ENCODE data around the gene PLAGL1. TPM values are rescaled to one million over a fixed set of nuclear protein-coding genes. Genes with fewer than 3 reads are reported as not detected.
"Not testable (repeated sequence)": the region's sequence is repeated elsewhere in the genome, so short reads cannot be mapped to it uniquely, and the experiment has no call there.

PLAGL1 gene
- total RNA-seq, 4 donors from 2014 or later = 6.6 to 10.5 (median 7.4) TPM

DNA sequence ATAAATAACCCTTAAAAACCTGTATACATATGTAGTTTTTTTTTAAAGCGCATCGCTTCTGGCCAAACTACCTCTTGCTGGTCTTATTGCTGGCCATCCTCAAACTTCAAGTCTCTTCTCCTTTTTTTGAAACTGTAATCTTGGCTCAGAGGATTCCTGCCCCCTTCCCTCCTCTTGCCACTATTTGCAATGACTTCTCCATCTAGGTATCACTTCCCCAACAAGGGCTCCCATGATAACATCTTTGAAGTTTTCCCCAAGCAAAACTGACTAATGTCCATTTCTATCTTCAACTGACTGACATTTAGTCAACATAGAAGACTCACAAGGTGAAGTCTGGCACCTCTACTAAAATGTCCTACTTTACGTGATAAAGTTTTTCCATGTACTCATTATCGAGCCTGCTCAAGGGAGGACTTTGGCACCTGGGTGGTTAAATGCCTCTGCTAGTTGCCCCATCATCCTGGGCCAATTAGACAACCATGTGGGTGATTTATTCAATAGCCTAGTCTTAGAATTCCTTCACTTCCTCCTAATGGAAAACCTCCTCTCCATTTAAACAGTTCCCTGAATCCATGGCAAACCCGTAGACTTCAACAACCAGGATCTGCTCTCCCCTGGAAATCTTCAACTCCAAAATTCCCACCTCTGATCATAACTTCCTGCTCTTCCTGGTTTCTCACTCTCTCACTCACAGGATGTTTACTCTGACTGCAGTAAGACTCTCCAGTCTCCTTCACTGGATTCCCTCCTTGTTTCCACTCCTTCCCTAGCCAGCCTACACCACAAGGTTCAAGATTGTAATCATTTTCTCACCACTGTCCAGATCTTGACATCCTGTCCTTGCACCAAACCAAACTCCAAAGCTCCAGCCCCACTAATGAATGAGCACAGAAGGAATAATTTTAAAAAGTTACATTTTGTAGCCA lies 9.4 kb upstream of the PLAGL1 start:
- intact Hi-C loops (cut with DNase I) = no loop called here
- TF ChIP-seq, protein P1, sequence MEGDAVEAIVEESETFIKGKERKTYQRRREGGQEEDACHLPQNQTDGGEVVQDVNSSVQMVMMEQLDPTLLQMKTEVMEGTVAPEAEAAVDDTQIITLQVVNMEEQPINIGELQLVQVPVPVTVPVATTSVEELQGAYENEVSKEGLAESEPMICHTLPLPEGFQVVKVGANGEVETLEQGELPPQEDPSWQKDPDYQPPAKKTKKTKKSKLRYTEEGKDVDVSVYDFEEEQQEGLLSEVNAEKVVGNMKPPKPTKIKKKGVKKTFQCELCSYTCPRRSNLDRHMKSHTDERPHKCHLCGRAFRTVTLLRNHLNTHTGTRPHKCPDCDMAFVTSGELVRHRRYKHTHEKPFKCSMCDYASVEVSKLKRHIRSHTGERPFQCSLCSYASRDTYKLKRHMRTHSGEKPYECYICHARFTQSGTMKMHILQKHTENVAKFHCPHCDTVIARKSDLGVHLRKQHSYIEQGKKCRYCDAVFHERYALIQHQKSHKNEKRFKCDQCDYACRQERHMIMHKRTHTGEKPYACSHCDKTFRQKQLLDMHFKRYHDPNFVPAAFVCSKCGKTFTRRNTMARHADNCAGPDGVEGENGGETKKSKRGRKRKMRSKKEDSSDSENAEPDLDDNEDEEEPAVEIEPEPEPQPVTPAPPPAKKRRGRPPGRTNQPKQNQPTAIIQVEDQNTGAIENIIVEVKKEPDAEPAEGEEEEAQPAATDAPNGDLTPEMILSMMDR (IDR thresholded peaks at IDR 0.05) = no peak
- TF ChIP-seq POLR2A (IDR thresholded peaks at IDR 0.05) = no peak
- no peaks in the 10 kb centered on the region for H3K4me1 ChIP-seq
- DNase-seq = no peak
- H3K9me3 ChIP-seq = no peaks in the 10 kb centered on the region
- H3K4me3 ChIP-seq (replicated peaks in 1 of 3) = no peak overlapping the region
- H3K27ac ChIP-seq = no peak overlapping the region
- H3K36me3 ChIP-seq = no peaks in the 10 kb centered on the region
- no peaks in the 10 kb centered on the region for H3K27me3 ChIP-seq
- WGBS, 2 donors = 87 to 92% methylated on average over 5 of the region's 5 CpGs

DNA sequence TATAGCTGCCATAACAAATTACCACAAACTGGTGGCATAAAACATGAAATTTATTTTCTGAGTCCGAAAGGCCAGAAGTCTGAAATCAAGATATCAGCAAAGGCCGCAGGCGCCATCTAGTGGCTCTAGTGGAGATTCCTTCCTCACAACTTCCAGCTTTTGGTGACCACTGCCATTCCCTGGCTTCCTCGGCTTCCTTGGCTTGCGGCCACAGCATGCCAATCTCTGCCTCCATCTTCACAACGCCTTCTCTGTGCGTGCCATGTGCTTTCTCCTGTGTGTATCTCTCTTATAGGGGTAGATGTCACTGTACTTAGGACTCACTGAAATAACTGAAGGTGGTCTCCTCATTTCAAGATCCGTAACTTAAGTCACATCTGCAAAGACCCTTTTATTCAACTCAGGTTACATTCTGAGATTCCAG lies 5.4 kb upstream of the PLAGL1 start:
- 18 to 19% methylated on average over 8 of the region's 8 CpGs for WGBS, 2 donors

DNA sequence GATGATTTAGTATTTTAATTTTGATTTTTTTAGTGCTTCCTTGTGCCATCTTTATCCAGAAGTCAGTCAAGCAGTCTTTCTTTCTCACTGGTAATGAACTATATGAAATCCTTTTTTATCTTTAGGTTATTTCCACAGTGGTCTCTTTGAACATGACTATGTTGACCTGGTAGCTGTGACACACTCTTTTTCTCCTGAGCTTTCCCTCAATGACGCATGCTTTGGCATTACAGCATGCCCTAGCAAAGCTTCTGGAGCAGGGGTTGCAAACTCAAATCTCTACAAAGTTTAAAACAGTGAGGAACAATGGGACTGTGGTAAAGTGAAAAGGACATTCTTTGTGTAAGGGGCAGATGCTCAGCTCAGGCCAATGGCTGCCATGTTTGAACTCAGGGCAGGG lies 4.5 kb upstream of the PLAGL1 start:
- no peak for DNase-seq
- TF ChIP-seq POLR2A (IDR thresholded peaks at IDR 0.05) = no peak
- TF ChIP-seq, protein P1 (IDR thresholded peaks at IDR 0.05) = no peak
- no peaks in the 10 kb centered on the region for H3K4me1 ChIP-seq
- WGBS, 2 donors = 82 to 87% methylated on average over 1 of the region's 1 CpG
- no peaks in the 10 kb centered on the region for H3K9me3 ChIP-seq
- intact Hi-C loops (cut with DNase I) = loop anchor here (2.0 to 5.0 kb wide), 2 partner anchors 65 to 436 kb away; no protein-coding TSS in a partner anchor
- no peak overlapping the region for H3K27ac ChIP-seq
- no peak overlapping the region for H3K4me3 ChIP-seq (replicated peaks in 1 of 3)
- H3K27me3 ChIP-seq = no peaks in the 10 kb centered on the region
- H3K36me3 ChIP-seq = no peaks in the 10 kb centered on the region

More for the DNA sequence above, 5.4 kb upstream of the PLAGL1 start:
- Histone ChIP-seq H3K4me3 (replicated peaks in 1 of 3) (no peak overlapping the region), H3K27ac (no peak overlapping the region), H3K27me3 (no peaks in the 10 kb centered on the region), H3K9me3 (no peaks in the 10 kb centered on the region), H3K36me3 (no peaks in the 10 kb centered on the region), H3K4me1 (no peaks in the 10 kb centered on the region)
- TF ChIP-seq, protein P1 (IDR thresholded peaks at IDR 0.05) = peak; percentile 61 to 92 (median 86)
- TF ChIP-seq POLR2A (IDR thresholded peaks at IDR 0.05) = no peak
- peak; percentile 76 to 85 for DNase-seq
- intact Hi-C loops (cut with DNase I) = loop anchor here (2.0 to 5.0 kb wide), 2 partner anchors 66 to 437 kb away; no protein-coding TSS in a partner anchor

DNA sequence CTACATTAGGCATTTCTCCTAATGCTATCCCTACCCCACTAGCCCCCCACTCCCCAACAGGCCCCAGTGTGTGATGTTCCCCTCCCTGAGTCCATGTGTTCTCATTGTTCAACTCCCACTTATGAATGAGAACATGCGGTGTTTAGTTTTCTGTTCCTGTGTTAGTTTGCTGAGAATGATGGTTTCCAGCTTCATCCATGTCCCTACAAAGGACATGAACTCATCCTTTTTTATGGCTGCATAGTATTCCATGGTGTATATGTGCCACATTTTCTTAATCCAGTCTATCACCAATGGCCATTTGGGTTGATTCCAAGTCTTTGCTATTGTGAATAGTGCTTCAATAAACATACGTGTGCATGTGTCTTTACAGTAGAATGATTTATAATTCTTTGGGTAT lies 1.6 kb upstream of the PLAGL1 start:
- H3K9me3 ChIP-seq; H3K27ac ChIP-seq; DNase-seq; H3K36me3 ChIP-seq; H3K4me1 ChIP-seq; H3K27me3 ChIP-seq; H3K4me3 ChIP-seq (replicated peaks in 1 of 3): not testable (repeated sequence)
- 94 to 96% methylated on average over 2 of the region's 2 CpGs for WGBS, 2 donors
- intact Hi-C loops (cut with DNase I) = loop anchor here (5.0 kb wide), 1 partner anchor 62 kb away; no protein-coding TSS in a partner anchor

DNA sequence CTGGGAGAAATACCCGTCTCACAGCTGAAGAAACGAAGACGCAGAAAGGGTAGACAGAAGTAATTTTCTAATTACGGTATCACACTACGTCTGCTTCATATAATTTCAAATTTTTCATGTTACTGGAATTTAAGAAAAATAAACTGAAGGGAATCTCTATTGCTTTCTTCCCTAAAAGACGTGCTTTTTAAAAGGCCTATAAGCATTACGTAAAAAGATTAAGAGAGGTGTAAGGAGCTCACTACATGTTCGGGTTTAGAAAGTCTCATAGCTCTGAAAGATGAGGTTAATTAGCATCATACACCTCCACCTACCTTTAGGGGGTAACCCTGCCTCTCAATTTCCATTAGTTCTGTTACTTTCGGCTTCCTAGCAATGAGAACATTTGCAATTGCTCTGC lies 787 bp upstream of the PLAGL1 start:
- H3K4me1 ChIP-seq = no peaks in the 10 kb centered on the region
- no peaks in the 10 kb centered on the region for H3K36me3 ChIP-seq
- TF ChIP-seq, protein P1 (IDR thresholded peaks at IDR 0.05) = no peak
- TF ChIP-seq POLR2A (IDR thresholded peaks at IDR 0.05) = no peak
- intact Hi-C loops (cut with DNase I) = no loop called here
- no peaks in the 10 kb centered on the region for H3K27me3 ChIP-seq
- WGBS, 2 donors = 87 to 92% methylated on average over 9 of the region's 9 CpGs
- H3K27ac ChIP-seq = no peak overlapping the region
- DNase-seq = no peak
- H3K9me3 ChIP-seq = no peaks in the 10 kb centered on the region
- H3K4me3 ChIP-seq (replicated peaks in 1 of 3) = no peak overlapping the region
